Left lung (tissue), 10 donors: ENCODE measurements around the gene ANKMY1. TPM values are rescaled to one million over a fixed set of nuclear protein-coding genes. Genes with fewer than 3 reads are reported as not detected.

Source experiments
- ATAC-seq: fragments of 200-7000 bp; cut with Tn5 transposase; one replicate; pipeline ENCODE4 v1.9.1; 2020; ENCODE audit warnings: moderate library complexity
- DNase-seq, 4 donors: peaks; one replicate each; pipeline ENCODE4 v3.0.0-alpha.2; 2013 to 2020
- H3K27ac ChIP-seq, 2 donors: fragments of 200-600 bp; sonication (generic) in 1 of 2; one replicate each; pipeline versions ENCODE4 v1.5.0 to v1.8.0; 2020 to 2021
- H3K27me3 ChIP-seq, 2 donors: fragments of 200-600 bp; sonication (generic) in 1 of 2; one replicate each; pipeline versions ENCODE4 v1.5.0 to v1.8.0; 2020 to 2021
- H3K36me3 ChIP-seq, 2 donors: fragments of 200-600 bp; sonication (generic) in 1 of 2; one replicate each; pipeline versions ENCODE4 v1.5.0 to v1.8.0; 2020 to 2021
- H3K4me1 ChIP-seq, 2 donors: fragments of 200-600 bp; one replicate each; pipeline ENCODE4 v1.8.0; 2021
- H3K4me3 ChIP-seq, 2 donors: fragments of 200-600 bp; sonication (generic) in 1 of 2; one replicate each; pipeline versions ENCODE4 v1.5.0 to v1.8.0; 2020 to 2021; ENCODE audit warnings: mild to moderate bottlenecking in 1 of 2
- H3K9me3 ChIP-seq, 2 donors: fragments of 200-600 bp; sonication (generic) in 1 of 2; one replicate each; pipeline versions ENCODE4 v1.5.0 to v1.8.0; 2020 to 2021
- intact Hi-C, 2 donors: fragments of 100-400 bp; cut with DNase I; formaldehyde crosslinking; loops; one replicate each; pipeline versions ENCODE4 v1.11.2 to v1.14.2; 2022
- polyA plus RNA-seq, 6 donors: library from polyadenylated mRNA; unstranded; fragments of 120-200 nt; gene quantifications; one replicate each; pipeline ENCODE4 v1.2.1, GENCODE V29; 2013; ENCODE audit not compliant: insufficient read length in 6 of 6
- total RNA-seq, 2 donors: library from RNA; stranded (reverse); fragmentation: NEBNext Ultra II Directional; extraction: Animal tissue kit (Norgen Biotek cat#: 25700); gene quantifications; one replicate each; pipeline ENCODE4 v1.2.1, GENCODE V29; 2021
- TF ChIP-seq, protein P1 (sequence below), 2 donors: fragments of 200-600 bp; sonication (generic) in 1 of 2; IDR thresholded peaks; one replicate each; pipeline versions ENCODE4 v1.5.0 to v1.8.0; 2021; ENCODE audit warnings: antibody characterized with exemption in 2 of 2
- donor health status: DM: no; HTN: yes; CAD: no.
- donor health status: DM: no; HTN: no; CAD: no.

The ANKMY1 gene
- total and polyA plus RNA-seq, 8 donors = 11.8 to 20.1 (median 15.1) TPM

DNA sequence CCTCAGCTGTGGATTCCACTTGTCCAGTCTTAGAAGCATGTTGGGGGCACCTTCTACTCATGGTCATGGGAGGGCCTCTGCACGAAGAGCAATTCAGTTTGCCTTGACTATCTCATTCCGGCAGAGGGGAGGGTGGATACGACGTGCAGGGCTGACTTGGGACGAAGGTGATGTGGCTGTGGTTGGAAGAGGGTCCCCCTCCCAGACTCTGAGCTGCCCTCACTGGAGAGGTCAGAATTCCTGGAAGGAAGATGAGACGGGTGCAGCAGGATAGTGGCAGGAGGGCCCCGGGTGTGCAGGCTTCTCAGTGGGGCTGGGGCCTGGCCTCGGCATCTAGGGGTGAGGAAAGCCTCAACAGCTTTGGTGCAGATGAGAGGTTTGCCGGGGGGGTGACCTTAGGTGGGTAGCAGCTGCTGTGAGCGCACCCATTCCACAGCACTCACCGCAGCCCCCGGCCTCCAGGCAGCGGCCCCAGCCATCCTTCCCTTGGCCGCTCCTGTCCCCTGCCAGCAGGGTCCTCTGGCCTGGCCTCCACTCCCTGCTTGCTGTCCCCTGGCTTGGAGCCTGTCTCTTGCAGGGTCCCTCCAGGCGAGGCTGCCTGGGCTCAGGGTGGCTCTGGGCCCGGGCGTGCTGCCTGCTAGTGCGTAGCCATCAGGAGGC, 13.7 kb upstream of the ANKMY1 start:
- no peak overlapping the region for H3K4me3 ChIP-seq
- no peaks in the 10 kb centered on the region for H3K27me3 ChIP-seq
- TF ChIP-seq, protein P1, sequence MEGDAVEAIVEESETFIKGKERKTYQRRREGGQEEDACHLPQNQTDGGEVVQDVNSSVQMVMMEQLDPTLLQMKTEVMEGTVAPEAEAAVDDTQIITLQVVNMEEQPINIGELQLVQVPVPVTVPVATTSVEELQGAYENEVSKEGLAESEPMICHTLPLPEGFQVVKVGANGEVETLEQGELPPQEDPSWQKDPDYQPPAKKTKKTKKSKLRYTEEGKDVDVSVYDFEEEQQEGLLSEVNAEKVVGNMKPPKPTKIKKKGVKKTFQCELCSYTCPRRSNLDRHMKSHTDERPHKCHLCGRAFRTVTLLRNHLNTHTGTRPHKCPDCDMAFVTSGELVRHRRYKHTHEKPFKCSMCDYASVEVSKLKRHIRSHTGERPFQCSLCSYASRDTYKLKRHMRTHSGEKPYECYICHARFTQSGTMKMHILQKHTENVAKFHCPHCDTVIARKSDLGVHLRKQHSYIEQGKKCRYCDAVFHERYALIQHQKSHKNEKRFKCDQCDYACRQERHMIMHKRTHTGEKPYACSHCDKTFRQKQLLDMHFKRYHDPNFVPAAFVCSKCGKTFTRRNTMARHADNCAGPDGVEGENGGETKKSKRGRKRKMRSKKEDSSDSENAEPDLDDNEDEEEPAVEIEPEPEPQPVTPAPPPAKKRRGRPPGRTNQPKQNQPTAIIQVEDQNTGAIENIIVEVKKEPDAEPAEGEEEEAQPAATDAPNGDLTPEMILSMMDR (IDR thresholded peaks at IDR 0.05) = no peak
- DNase-seq (peak in 1 of 4 donors; percentile 24), ATAC-seq (no peak)
- intact Hi-C loops = no loop called here
- H3K36me3 ChIP-seq = peaks cover 0 to 49% of the 10 kb centered on the region in 2 donors
- peaks cover 24 to 47% of the 10 kb centered on the region in 2 donors for H3K4me1 ChIP-seq
- no peak overlapping the region for H3K27ac ChIP-seq
- no peaks in the 10 kb centered on the region for H3K9me3 ChIP-seq

DNA sequence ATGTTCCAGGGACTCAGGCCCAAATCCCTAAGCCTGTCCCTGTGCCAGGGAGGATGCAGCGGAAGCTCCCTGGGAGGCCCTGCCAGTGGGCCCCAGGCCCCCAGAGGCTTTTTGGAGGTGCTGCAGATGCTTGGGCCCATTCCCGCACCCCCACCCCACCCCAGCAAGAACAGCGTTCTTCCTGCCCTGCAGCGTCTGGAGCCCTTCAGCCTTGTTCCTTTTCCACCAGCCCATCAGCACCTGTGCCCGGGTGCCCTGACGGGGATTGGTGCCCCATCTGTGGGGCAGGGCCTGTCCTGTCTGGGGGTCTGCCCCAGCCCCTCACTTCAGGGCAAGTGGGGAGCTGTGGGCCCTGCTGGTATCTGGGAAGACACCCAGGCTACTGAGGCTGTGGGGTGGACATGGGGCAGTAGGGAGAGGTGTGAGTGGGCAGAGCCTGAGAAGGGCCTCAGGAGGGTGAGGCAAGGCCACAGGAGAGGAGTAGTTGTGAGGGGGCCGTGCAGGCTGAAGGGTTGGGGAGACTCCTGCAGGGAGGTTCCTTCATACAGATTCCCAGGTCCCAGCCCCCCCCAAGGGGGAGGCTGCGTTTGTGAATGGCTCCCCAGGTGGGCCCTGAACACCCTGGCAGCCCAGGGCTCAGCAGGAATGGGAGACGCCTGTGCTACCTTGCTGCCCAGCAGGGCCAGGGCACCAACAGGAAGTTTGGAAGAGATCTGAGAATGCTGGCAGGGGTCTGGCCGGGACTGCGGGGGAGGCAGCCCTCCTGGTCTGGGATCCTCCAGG, 12.9 kb upstream of the ANKMY1 start:
- ATAC-seq (no peak), DNase-seq (peak in 1 of 4 donors; percentile 28)
- Histone ChIP-seq H3K36me3 (peaks cover 0 to 41% of the 10 kb centered on the region in 2 donors), H3K27ac (no peak overlapping the region), H3K4me1 (peaks cover 29 to 53% of the 10 kb centered on the region in 2 donors), H3K9me3 (no peaks in the 10 kb centered on the region), H3K4me3 (peak overlapping the region in 1 of 2 donors; percentile 87), H3K27me3 (no peaks in the 10 kb centered on the region)
- TF ChIP-seq, protein P1 (IDR thresholded peaks at IDR 0.05) = no peak
- intact Hi-C loops = no loop called here

DNA sequence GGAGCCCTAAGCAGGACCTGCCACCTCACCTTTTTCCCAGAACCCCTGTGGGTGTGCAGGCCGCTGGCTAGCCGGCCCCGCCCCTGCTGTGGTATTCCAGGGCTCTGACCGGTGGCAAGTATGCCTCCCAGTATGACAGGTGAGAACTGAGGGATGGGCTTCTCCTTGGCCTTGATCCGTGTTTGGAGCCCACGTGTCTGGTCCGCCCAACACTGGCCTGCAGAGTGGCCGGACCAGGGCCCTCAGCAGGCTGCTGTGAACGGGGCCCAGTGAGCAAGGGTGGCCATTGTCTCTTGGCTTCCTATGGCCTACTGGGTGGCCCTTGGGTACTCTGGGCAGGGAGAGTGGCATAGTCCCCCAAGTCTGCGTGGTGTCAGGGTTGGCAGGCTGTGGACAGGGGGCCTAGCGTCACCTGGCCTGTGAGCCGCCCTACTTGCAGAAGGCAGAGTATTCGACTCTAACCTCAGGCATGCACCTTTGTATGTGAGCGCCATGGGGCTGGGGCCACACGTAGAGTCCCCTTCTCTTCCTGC, 12.3 kb upstream of the ANKMY1 start:
- TF ChIP-seq, protein P1 (IDR thresholded peaks at IDR 0.05) = no peak
- Histone ChIP-seq H3K27me3 (no peaks in the 10 kb centered on the region), H3K9me3 (no peaks in the 10 kb centered on the region), H3K4me3 (peak overlapping the region in 1 of 2 donors; percentile 87), H3K36me3 (peaks cover 0 to 35% of the 10 kb centered on the region in 2 donors), H3K27ac (no peak overlapping the region), H3K4me1 (peaks cover 36 to 60% of the 10 kb centered on the region in 2 donors)
- intact Hi-C loops = no loop called here
- DNase-seq (peak in 1 of 4 donors; percentile 34), ATAC-seq (no peak)

DNA sequence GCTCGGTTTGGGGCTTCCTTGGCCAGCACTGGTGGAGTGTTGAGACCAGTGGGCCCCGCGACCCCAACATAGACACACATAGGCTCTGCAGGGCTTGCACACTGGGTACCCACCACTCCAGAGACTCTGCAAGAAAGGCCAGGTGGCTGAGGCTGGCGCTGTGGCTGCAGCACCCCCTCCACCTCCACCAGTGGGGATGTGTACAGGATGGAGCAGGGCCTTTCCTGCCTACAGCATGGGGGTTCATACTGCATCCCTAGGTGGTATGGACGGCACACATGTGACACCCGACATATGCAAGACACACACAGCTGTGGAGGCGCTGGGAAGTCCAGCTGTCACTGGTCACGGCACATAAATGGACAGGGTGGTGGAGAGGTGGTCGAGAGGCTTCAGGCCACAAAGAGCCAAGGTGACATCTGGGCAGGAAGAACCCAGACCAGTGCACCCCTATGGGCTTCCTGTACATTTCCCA, 11.8 kb upstream of the ANKMY1 start:
- Histone ChIP-seq H3K9me3 (no peaks in the 10 kb centered on the region), H3K4me3 (peak overlapping the region; percentile 49 to 87), H3K27ac (peak overlapping the region in 1 of 2 donors; percentile 89), H3K27me3 (no peaks in the 10 kb centered on the region), H3K4me1 (peaks cover 36 to 65% of the 10 kb centered on the region in 2 donors), H3K36me3 (peaks cover 0 to 30% of the 10 kb centered on the region in 2 donors)
- TF ChIP-seq, protein P1 (IDR thresholded peaks at IDR 0.05) = no peak
- intact Hi-C loops = no loop called here
- ATAC-seq (no peak), DNase-seq (no peak)
